ENCODE measurements around the gene TCP10L.
"Not testable (repeated sequence)": the region's sequence is repeated elsewhere in the genome, so short reads cannot be mapped to it uniquely, and the experiment has no call there.

The TCP10L gene

GRCh38 chr21:32585970-32586369 is 647 bp upstream of the TCP10L start:
- no peak for DNase-seq (ENCODE audit: low read depth, low spot score)

- no peak for DNase-seq (ENCODE audit: low read depth, low spot score)
Observed at GRCh38 chr21:32584472-32584871, 851 bp downstream of the TCP10L start.

GRCh38 chr21:32581732-32582131 is 3.6 kb downstream of the TCP10L start:
- no peak for DNase-seq (ENCODE audit: low read depth, low spot score)

- no peak for DNase-seq (ENCODE audit: low read depth, low spot score)
Observed at GRCh38 chr21:32580949-32581348, 4.4 kb downstream of the TCP10L start.

- no peak for DNase-seq (ENCODE audit: low read depth, low spot score)
Observed at GRCh38 chr21:32578107-32578691, 7.1 kb downstream of the TCP10L start.

- DNase-seq (ENCODE audit: low read depth, low spot score) = no peak
Observed at GRCh38 chr21:32576011-32576410, 9.3 kb downstream of the TCP10L start.

- DNase-seq (ENCODE audit: low read depth, low spot score) = no peak
Observed at GRCh38 chr21:32574946-32575925, 10.1 kb downstream of the TCP10L start.

- DNase-seq (ENCODE audit: low read depth, low spot score) = no peak
Observed at GRCh38 chr21:32572574-32573420, 12.5 kb downstream of the TCP10L start.

GRCh38 chr21:32570456-32570855 is 14.9 kb downstream of the TCP10L start:
- no peak for DNase-seq (ENCODE audit: low read depth, low spot score)

- DNase-seq (ENCODE audit: low read depth, low spot score) = no peak
Observed at GRCh38 chr21:32569261-32570230, 15.8 kb downstream of the TCP10L start.

- DNase-seq (ENCODE audit: low read depth, low spot score) = no peak
Observed at GRCh38 chr21:32567626-32568025, 17.7 kb downstream of the TCP10L start.

GRCh38 chr21:32566741-32567389 is 18.5 kb downstream of the TCP10L start:
- DNase-seq (ENCODE audit: low read depth, low spot score) = no peak

- no peak for DNase-seq (ENCODE audit: low read depth, low spot score)
Observed at GRCh38 chr21:32565856-32566465, 19.4 kb downstream of the TCP10L start.

GRCh38 chr21:32562915-32563314 is 22.4 kb downstream of the TCP10L start:
- no peak for DNase-seq (ENCODE audit: low read depth, low spot score)

GRCh38 chr21:32562426-32562825 is 22.9 kb downstream of the TCP10L start:
- no peak for DNase-seq (ENCODE audit: low read depth, low spot score)

GRCh38 chr21:32561476-32561875 is 23.8 kb downstream of the TCP10L start:
- DNase-seq (ENCODE audit: low read depth, low spot score) = not testable (repeated sequence)

- no peak for DNase-seq (ENCODE audit: low read depth, low spot score)
Observed at GRCh38 chr21:32560896-32561295, 24.4 kb downstream of the TCP10L start.

GRCh38 chr21:32559006-32559610 is 26.2 kb downstream of the TCP10L start:
- no peak for DNase-seq (ENCODE audit: low read depth, low spot score)

GRCh38 chr21:32558106-32558505 is 27.2 kb downstream of the TCP10L start:
- DNase-seq (ENCODE audit: low read depth, low spot score) = no peak

Measured in brain pericyte (primary cell).